ENCODE data around the gene C1orf94. TPM values are rescaled to one million over a fixed set of nuclear protein-coding genes. Genes with fewer than 3 reads are reported as not detected.

C1orf94 gene
- total and polyA plus RNA-seq, 11 donors, result not detected

DNA sequence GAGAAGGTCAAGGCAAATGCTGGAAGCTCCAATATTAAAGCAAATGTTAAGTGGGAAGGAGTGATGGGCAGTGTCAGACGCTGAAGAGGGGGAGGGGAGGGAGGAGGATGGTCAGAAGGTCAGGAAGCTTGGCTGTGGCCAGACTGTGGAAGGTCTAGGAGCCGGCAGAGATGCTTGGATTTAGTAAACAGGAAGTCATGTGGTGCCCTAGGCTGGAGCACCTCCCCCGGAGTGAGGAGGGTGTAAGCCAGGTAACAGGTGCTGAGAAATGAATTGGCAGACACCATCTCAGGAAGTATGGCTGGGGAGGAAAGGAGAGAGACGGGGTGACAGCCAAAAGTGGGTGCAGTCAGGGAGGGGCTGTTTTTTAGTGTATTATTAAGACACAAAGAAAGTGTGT is 29.4 kb upstream of the C1orf94 start:
- H3K9me3 ChIP-seq, result no peaks in the 10 kb centered on the region
- H3K36me3 ChIP-seq, result no peaks in the 10 kb centered on the region
- no peak overlapping the region for H3K4me3 ChIP-seq
- no peaks in the 10 kb centered on the region for H3K4me1 ChIP-seq
- WGBS, 4 donors, result 19 to 23% (median 21%) methylated on average over 4 of the region's 4 CpGs
- ATAC-seq (no peak), DNase-seq (no peak)
- H3K27ac ChIP-seq, result no peak overlapping the region
- no peak for TF ChIP-seq POLR2A (IDR thresholded peaks at IDR 0.05)
- TF ChIP-seq, protein P1, sequence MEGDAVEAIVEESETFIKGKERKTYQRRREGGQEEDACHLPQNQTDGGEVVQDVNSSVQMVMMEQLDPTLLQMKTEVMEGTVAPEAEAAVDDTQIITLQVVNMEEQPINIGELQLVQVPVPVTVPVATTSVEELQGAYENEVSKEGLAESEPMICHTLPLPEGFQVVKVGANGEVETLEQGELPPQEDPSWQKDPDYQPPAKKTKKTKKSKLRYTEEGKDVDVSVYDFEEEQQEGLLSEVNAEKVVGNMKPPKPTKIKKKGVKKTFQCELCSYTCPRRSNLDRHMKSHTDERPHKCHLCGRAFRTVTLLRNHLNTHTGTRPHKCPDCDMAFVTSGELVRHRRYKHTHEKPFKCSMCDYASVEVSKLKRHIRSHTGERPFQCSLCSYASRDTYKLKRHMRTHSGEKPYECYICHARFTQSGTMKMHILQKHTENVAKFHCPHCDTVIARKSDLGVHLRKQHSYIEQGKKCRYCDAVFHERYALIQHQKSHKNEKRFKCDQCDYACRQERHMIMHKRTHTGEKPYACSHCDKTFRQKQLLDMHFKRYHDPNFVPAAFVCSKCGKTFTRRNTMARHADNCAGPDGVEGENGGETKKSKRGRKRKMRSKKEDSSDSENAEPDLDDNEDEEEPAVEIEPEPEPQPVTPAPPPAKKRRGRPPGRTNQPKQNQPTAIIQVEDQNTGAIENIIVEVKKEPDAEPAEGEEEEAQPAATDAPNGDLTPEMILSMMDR (IDR thresholded peaks at IDR 0.05), result no peak
- peaks cover 0 to 16% (median 0%) of the 10 kb centered on the region in 9 donors for H3K27me3 ChIP-seq
- intact Hi-C loops (cut with DNase I), result no loop called here

DNA sequence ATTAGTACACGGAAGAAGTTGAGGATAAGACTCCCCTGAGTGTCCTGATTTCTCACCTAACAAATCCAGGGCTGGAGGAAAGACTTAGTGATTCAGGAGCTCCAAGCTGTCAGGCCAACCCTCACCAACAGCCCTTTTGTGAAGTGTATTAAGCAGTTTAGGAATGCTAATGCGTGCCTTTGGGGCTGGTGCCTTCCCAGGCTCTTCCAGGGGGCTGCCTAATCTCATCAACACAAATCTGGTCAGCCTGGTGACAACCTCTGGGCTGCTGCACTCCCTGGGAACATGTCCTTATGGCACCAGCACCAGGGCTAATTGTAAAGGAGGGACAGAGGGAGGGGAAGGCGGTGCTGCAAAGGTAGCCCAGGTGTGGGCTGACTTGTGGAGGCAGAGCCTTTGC is 27.2 kb upstream of the C1orf94 start:
- DNase-seq (no peak), ATAC-seq (no peak)
- no peaks in the 10 kb centered on the region for H3K9me3 ChIP-seq
- 19 to 34% (median 26%) methylated on average over 3 of the region's 3 CpGs for WGBS, 4 donors
- peaks cover 0 to 21% (median 0%) of the 10 kb centered on the region in 9 donors for H3K27me3 ChIP-seq
- no peak for TF ChIP-seq POLR2A (IDR thresholded peaks at IDR 0.05)
- TF ChIP-seq, protein P1 (IDR thresholded peaks at IDR 0.05), result no peak
- H3K4me1 ChIP-seq, result no peaks in the 10 kb centered on the region
- H3K27ac ChIP-seq, result no peak overlapping the region
- no peaks in the 10 kb centered on the region for H3K36me3 ChIP-seq
- intact Hi-C loops (cut with DNase I), result no loop called here
- H3K4me3 ChIP-seq, result no peak overlapping the region

DNA sequence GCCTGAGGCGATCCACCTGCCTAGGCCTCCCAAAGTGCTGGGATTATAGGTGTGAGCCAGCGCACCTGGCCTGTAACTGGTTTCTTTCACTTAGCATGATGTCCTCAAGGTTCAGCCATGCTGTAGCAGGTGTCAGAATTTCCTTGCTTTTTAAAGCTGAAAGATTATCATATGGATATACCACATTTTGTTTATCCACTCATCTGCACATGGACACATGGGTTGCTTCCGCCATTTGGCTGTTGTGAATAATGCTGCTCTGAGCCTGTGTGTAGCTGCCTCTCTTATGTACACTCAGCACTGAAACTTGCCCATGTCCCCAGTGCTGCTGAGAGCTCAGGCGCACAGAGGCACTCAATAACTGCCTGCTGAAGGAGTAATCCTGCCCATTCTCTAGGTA is 23.5 kb upstream of the C1orf94 start:
- no peak for TF ChIP-seq POLR2A (IDR thresholded peaks at IDR 0.05)
- TF ChIP-seq, protein P1 (IDR thresholded peaks at IDR 0.05), result no peak
- Histone ChIP-seq H3K36me3 (no peaks in the 10 kb centered on the region), H3K27me3 (peaks cover 0 to 7% (median 0%) of the 10 kb centered on the region in 9 donors), H3K4me3 (no peak overlapping the region), H3K27ac (no peak overlapping the region), H3K9me3 (no peaks in the 10 kb centered on the region), H3K4me1 (no peaks in the 10 kb centered on the region)
- intact Hi-C loops (cut with DNase I), result no loop called here
- DNase-seq, result no peak
- 90 to 99% (median 94%) methylated on average over 4 of the region's 4 CpGs for WGBS, 4 donors
- ATAC-seq, result no peak

DNA sequence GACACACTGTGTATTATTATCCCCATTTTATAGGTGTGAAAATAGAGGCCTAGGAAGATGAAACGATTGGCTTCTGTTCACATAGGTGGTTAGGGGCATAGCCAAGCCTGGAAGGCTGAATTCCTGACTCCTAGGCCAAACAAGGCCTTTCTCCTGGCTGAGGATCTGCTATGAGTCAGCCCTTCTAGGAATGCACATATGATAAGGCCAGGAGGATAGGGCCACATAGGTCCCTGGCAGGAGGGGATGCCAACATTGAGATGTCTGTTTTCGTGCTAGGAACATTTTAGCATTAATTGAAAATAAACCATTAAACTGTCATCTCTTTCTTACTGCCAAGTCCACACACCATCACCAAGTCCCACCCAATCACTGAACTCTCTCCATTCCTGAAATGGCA is 20.8 kb upstream of the C1orf94 start:
- ATAC-seq (no peak), DNase-seq (no peak)
- 44 to 66% (median 61%) methylated on average over 2 of the region's 2 CpGs for WGBS, 4 donors
- Histone ChIP-seq H3K27ac (no peak overlapping the region), H3K4me3 (no peak overlapping the region), H3K9me3 (no peaks in the 10 kb centered on the region), H3K27me3 (peaks cover 0 to 15% (median 5%) of the 10 kb centered on the region in 9 donors), H3K36me3 (no peaks in the 10 kb centered on the region), H3K4me1 (no peaks in the 10 kb centered on the region)
- intact Hi-C loops (cut with DNase I), result no loop called here
- TF ChIP-seq POLR2A (IDR thresholded peaks at IDR 0.05), result no peak
- TF ChIP-seq, protein P1 (IDR thresholded peaks at IDR 0.05), result no peak
